ENCODE data around the gene FBXL13.

The FBXL13 gene

DNA sequence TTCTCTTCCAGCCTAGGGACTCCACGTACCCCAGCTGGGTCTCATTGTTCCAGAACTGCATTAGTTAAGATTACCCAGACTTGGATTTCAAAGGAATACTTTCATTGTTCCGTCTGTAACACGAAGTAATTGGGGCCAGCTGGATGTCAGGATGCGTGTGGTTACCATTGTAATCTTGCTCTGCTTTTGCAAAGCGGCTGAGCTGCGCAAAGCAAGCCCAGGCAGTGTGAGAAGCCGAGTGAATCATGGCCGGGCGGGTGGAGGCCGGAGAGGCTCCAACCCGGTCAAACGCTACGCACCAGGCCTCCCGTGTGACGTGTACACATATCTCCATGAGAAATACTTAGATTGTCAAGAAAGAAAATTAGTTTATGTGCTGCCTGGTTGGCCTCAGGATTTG lies 140.8 kb downstream of the FBXL13 start:
- no peaks in the 10 kb centered on the region for H3K27me3 ChIP-seq (ENCODE audit: insufficient read depth, low read length, poor library complexity)
- H3K23ac ChIP-seq (ENCODE audit: low read length) = no peak overlapping the region
- no peak overlapping the region for H4K8ac ChIP-seq (ENCODE audit: low read depth, low read length)
- peak overlapping the region; percentile 73 for H3K4ac ChIP-seq (ENCODE audit: low read depth, low read length)
- DNase-seq = peak; percentile 82
- peaks cover 12% of the 10 kb centered on the region for H3K4me1 ChIP-seq (ENCODE audit: control insufficient read depth, low read depth, low read length)
- H3K27ac ChIP-seq (ENCODE audit: low read depth, low read length) = peak overlapping the region; percentile 76
- H3K4me3 ChIP-seq (ENCODE audit: low read length) = no peak overlapping the region
- no peaks in the 10 kb centered on the region for H3K79me2 ChIP-seq (ENCODE audit: control insufficient read depth, insufficient read depth, low read length)
- H2AK5ac ChIP-seq (ENCODE audit: low read length) = no peak overlapping the region
- no peak overlapping the region for H2BK15ac ChIP-seq (replicated peaks; ENCODE audit: low read depth)
- peak overlapping the region; percentile 9 for H3K4me2 ChIP-seq (ENCODE audit: low read length)
- peak overlapping the region; percentile 78 for H3K56ac ChIP-seq (ENCODE audit: low read length)
- peak overlapping the region; percentile 71 for H3K18ac ChIP-seq (ENCODE audit: low read length)
- peak overlapping the region; percentile 56 for H2BK120ac ChIP-seq (ENCODE audit: low read depth, low read length)
- no peaks in the 10 kb centered on the region for H3K36me3 ChIP-seq (ENCODE audit: control insufficient read depth, insufficient read depth, low read length)
- H3K9ac ChIP-seq (ENCODE audit: low read length) = peak overlapping the region; percentile 40
- H4K5ac ChIP-seq (ENCODE audit: low read length) = no peak overlapping the region
- H2BK5ac ChIP-seq (ENCODE audit: low read length) = peak overlapping the region; percentile 57
- WGBS (ENCODE audit: extremely low coverage, insufficient coverage, low lambda C conversion rate) = no CpG with 5 or more reads among the region's 15 CpGs
- no peaks in the 10 kb centered on the region for H3K79me1 ChIP-seq (ENCODE audit: low read length)

- H4K5ac ChIP-seq (ENCODE audit: low read length) = no peak overlapping the region
- H3K56ac ChIP-seq (ENCODE audit: low read length) = no peak overlapping the region
- H3K23ac ChIP-seq (ENCODE audit: low read length) = no peak overlapping the region
- no peak overlapping the region for H3K9ac ChIP-seq (ENCODE audit: low read length)
- no peak overlapping the region for H2BK120ac ChIP-seq (ENCODE audit: low read depth, low read length)
- H2BK15ac ChIP-seq (replicated peaks; ENCODE audit: low read depth) = no peak overlapping the region
- no peaks in the 10 kb centered on the region for H3K27me3 ChIP-seq (ENCODE audit: insufficient read depth, low read length, poor library complexity)
- DNase-seq = no peak
- WGBS (ENCODE audit: extremely low coverage, insufficient coverage, low lambda C conversion rate) = no CpG with 5 or more reads among the region's 1 CpG
- H3K4ac ChIP-seq (ENCODE audit: low read depth, low read length) = no peak overlapping the region
- H4K8ac ChIP-seq (ENCODE audit: low read depth, low read length) = no peak overlapping the region
- peaks cover 11% of the 10 kb centered on the region for H3K4me1 ChIP-seq (ENCODE audit: control insufficient read depth, low read depth, low read length)
- no peak overlapping the region for H2AK5ac ChIP-seq (ENCODE audit: low read length)
- no peak overlapping the region for H3K4me3 ChIP-seq (ENCODE audit: low read length)
- no peak overlapping the region for H3K18ac ChIP-seq (ENCODE audit: low read length)
- no peak overlapping the region for H3K27ac ChIP-seq (ENCODE audit: low read depth, low read length)
- no peaks in the 10 kb centered on the region for H3K36me3 ChIP-seq (ENCODE audit: control insufficient read depth, insufficient read depth, low read length)
- no peaks in the 10 kb centered on the region for H3K79me1 ChIP-seq (ENCODE audit: low read length)
- no peak overlapping the region for H3K4me2 ChIP-seq (ENCODE audit: low read length)
- H3K79me2 ChIP-seq (ENCODE audit: control insufficient read depth, insufficient read depth, low read length) = no peaks in the 10 kb centered on the region
- H2BK5ac ChIP-seq (ENCODE audit: low read length) = no peak overlapping the region
Measured at GRCh38 chr7:102931757-102932156, 142.8 kb downstream of the FBXL13 start.

- Histone ChIP-seq H2BK15ac (replicated peaks; ENCODE audit: low read depth) (no peak overlapping the region), H3K9ac (ENCODE audit: low read length) (no peak overlapping the region), H3K4me1 (ENCODE audit: control insufficient read depth, low read depth, low read length) (peaks cover 2% of the 10 kb centered on the region), H3K79me1 (ENCODE audit: low read length) (no peaks in the 10 kb centered on the region), H4K5ac (ENCODE audit: low read length) (no peak overlapping the region), H3K4me3 (ENCODE audit: low read length) (no peak overlapping the region), H2BK120ac (ENCODE audit: low read depth, low read length) (no peak overlapping the region), H3K18ac (ENCODE audit: low read length) (no peak overlapping the region), H2BK5ac (ENCODE audit: low read length) (no peak overlapping the region), H3K23ac (ENCODE audit: low read length) (no peak overlapping the region), H4K8ac (ENCODE audit: low read depth, low read length) (no peak overlapping the region), H3K36me3 (ENCODE audit: control insufficient read depth, insufficient read depth, low read length) (no peaks in the 10 kb centered on the region), H3K27ac (ENCODE audit: low read depth, low read length) (no peak overlapping the region), H2AK5ac (ENCODE audit: low read length) (no peak overlapping the region), H3K27me3 (ENCODE audit: insufficient read depth, low read length, poor library complexity) (no peaks in the 10 kb centered on the region), H3K79me2 (ENCODE audit: control insufficient read depth, insufficient read depth, low read length) (no peaks in the 10 kb centered on the region), H3K4ac (ENCODE audit: low read depth, low read length) (no peak overlapping the region), H3K56ac (ENCODE audit: low read length) (no peak overlapping the region), H3K4me2 (ENCODE audit: low read length) (no peak overlapping the region)
- WGBS (ENCODE audit: extremely low coverage, insufficient coverage, low lambda C conversion rate) = no CpG with 5 or more reads among the region's 2 CpGs
- DNase-seq = no peak
Measured at GRCh38 chr7:102927312-102927933, 147.2 kb downstream of the FBXL13 start.

DNA sequence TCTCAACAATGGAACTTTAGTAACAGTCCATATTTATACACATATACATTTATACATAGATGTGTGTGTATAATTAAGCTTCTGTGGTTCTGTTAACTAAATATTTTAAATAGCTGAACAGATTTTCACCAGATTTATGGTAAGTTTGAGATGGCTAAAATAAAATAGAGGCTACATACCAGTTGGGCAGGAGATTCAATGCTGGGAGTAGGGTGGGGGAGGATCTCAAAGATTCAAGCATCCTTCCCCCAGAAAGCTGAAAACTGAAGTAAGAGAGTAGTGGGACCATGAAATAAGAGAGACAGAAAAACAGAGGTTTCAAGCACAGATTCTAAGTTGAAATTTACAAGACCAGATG lies 147.8 kb downstream of the FBXL13 start:
- H4K8ac ChIP-seq (ENCODE audit: low read depth, low read length) = no peak overlapping the region
- peaks cover 2% of the 10 kb centered on the region for H3K4me1 ChIP-seq (ENCODE audit: control insufficient read depth, low read depth, low read length)
- H3K79me1 ChIP-seq (ENCODE audit: low read length) = no peaks in the 10 kb centered on the region
- no peaks in the 10 kb centered on the region for H3K36me3 ChIP-seq (ENCODE audit: control insufficient read depth, insufficient read depth, low read length)
- H3K4me2 ChIP-seq (ENCODE audit: low read length) = no peak overlapping the region
- no peak overlapping the region for H4K5ac ChIP-seq (ENCODE audit: low read length)
- H3K4me3 ChIP-seq (ENCODE audit: low read length) = no peak overlapping the region
- no peak overlapping the region for H2AK5ac ChIP-seq (ENCODE audit: low read length)
- no peak for DNase-seq
- no peak overlapping the region for H3K27ac ChIP-seq (ENCODE audit: low read depth, low read length)
- H2BK5ac ChIP-seq (ENCODE audit: low read length) = no peak overlapping the region
- no peak overlapping the region for H3K9ac ChIP-seq (ENCODE audit: low read length)
- H3K27me3 ChIP-seq (ENCODE audit: insufficient read depth, low read length, poor library complexity) = no peaks in the 10 kb centered on the region
- no peak overlapping the region for H3K56ac ChIP-seq (ENCODE audit: low read length)
- H3K23ac ChIP-seq (ENCODE audit: low read length) = no peak overlapping the region
- no peak overlapping the region for H2BK15ac ChIP-seq (replicated peaks; ENCODE audit: low read depth)
- H2BK120ac ChIP-seq (ENCODE audit: low read depth, low read length) = no peak overlapping the region
- H3K18ac ChIP-seq (ENCODE audit: low read length) = no peak overlapping the region
- no peak overlapping the region for H3K4ac ChIP-seq (ENCODE audit: low read depth, low read length)
- H3K79me2 ChIP-seq (ENCODE audit: control insufficient read depth, insufficient read depth, low read length) = no peaks in the 10 kb centered on the region

DNA sequence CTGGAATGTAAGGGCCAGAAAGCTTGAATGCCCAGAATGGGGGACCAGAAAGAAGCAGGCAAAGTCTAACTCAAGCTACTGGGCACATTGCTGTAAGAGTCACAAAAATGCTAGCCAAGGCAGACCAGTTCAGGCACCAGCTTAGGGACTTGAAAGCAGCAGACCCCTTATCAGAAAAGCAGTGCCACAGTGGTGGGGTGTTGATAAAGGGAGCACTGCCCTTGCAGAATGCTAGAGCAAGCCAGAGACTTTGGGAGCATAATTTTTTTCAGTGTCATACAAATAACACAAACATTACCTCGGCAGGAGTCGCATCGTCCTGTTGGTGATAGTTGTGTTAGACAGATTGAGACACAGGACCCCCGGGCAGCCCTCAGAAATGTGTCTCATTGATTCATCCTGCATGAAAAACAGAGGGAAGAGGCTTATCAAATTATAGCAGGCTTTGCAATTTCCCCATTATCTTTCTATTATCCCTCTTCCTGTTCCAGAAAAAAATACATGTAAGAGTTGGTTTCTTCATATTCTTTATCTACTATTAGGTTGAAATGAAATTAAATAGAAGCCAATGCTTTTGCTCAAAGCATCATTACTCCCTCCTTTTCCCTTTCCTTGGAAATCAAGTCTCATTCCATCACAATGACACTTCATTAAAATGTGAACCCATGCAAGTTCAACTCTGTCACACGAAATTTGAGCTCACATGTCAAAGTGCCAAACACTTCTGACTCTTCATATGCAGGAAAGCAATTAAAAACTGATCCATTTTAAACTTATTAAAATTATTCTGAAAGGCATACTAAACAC lies 148.4 kb downstream of the FBXL13 start:
- no peak overlapping the region for H3K18ac ChIP-seq (ENCODE audit: low read length)
- no peak for DNase-seq
- H4K8ac ChIP-seq (ENCODE audit: low read depth, low read length) = no peak overlapping the region
- no peaks in the 10 kb centered on the region for H3K79me1 ChIP-seq (ENCODE audit: low read length)
- H3K9ac ChIP-seq (ENCODE audit: low read length) = no peak overlapping the region
- no peak overlapping the region for H2BK15ac ChIP-seq (replicated peaks; ENCODE audit: low read depth)
- no peak overlapping the region for H3K4me3 ChIP-seq (ENCODE audit: low read length)
- no peak overlapping the region for H3K23ac ChIP-seq (ENCODE audit: low read length)
- no peak overlapping the region for H3K27ac ChIP-seq (ENCODE audit: low read depth, low read length)
- H2BK5ac ChIP-seq (ENCODE audit: low read length) = no peak overlapping the region
- no peak overlapping the region for H4K5ac ChIP-seq (ENCODE audit: low read length)
- no peak overlapping the region for H2AK5ac ChIP-seq (ENCODE audit: low read length)
- WGBS (ENCODE audit: extremely low coverage, insufficient coverage, low lambda C conversion rate) = no CpG with 5 or more reads among the region's 5 CpGs
- H2BK120ac ChIP-seq (ENCODE audit: low read depth, low read length) = no peak overlapping the region
- H3K4ac ChIP-seq (ENCODE audit: low read depth, low read length) = no peak overlapping the region
- H3K79me2 ChIP-seq (ENCODE audit: control insufficient read depth, insufficient read depth, low read length) = no peaks in the 10 kb centered on the region
- no peak overlapping the region for H3K56ac ChIP-seq (ENCODE audit: low read length)
- no peaks in the 10 kb centered on the region for H3K27me3 ChIP-seq (ENCODE audit: insufficient read depth, low read length, poor library complexity)
- H3K36me3 ChIP-seq (ENCODE audit: control insufficient read depth, insufficient read depth, low read length) = no peaks in the 10 kb centered on the region
- peaks cover 2% of the 10 kb centered on the region for H3K4me1 ChIP-seq (ENCODE audit: control insufficient read depth, low read depth, low read length)
- no peak overlapping the region for H3K4me2 ChIP-seq (ENCODE audit: low read length)

All from mesendoderm (in vitro differentiated cells).